Caco-2 (cell line): ENCODE results near the gene CDH13. TPM values are rescaled to one million over a fixed set of nuclear protein-coding genes. Genes with fewer than 3 reads are reported as not detected.

Source experiments
- BruUV-seq: library from RNA; stranded (reverse); fragments of 400-500 nt; replicated peaks from 2 replicates; lab custom pipeline; 2021; lab: Mats Ljungman, UMichigan
- CTCF ChIA-PET: fragments of 300-600 bp; sonication (Branson Sonifier 250); formaldehyde crosslinking; loops from one replicate; lab custom pipeline; 2022; ENCODE audit warnings: antibody characterized with exemption; lab: Charles Lee
- POLR2A ChIA-PET: fragments of 300-600 bp; sonication (Branson Sonifier 250); formaldehyde crosslinking; loops from one replicate; lab custom pipeline; 2022; ENCODE audit warnings: antibody characterized with exemption; lab: Charles Lee
- DNase-seq, 2 experiments: peaks; one replicate each; pipeline versions ENCODE4 v3.0.0 to v3.0.0-alpha.2; 2020 to 2022
- H3K27me3 ChIP-seq: replicated peaks from 2 replicates; pipeline ENCODE4 v1.6.0; 2011; ENCODE audit warnings: low read length; ENCODE audit not compliant: control insufficient read depth, insufficient read depth
- H3K36me3 ChIP-seq: 2 replicates; pipeline ENCODE4 v1.5.1; 2011; ENCODE audit warnings: low read length; ENCODE audit not compliant: control insufficient read depth, insufficient read depth
- H3K4me1 ChIP-seq: fragments of 250-450 bp; sonication (Bioruptor Pico); 2 replicates; pipeline ENCODE4 v1.5.1; 2020; ENCODE audit warnings: mild to moderate bottlenecking
- H3K4me3 ChIP-seq: 2 replicates; pipeline ENCODE4 v1.5.1; 2011; ENCODE audit warnings: low read depth, mild to moderate bottlenecking, control low read depth, low read length
- H3K9me3 ChIP-seq: fragments of 250-450 bp; sonication (Bioruptor Pico); 2 replicates; pipeline ENCODE4 v1.5.1; 2020; ENCODE audit warnings: mild to moderate bottlenecking, moderate library complexity
- H3K27ac Mint-ChIP-seq: one replicate; pipeline ENCODE4 v1.8.0; 2022; ENCODE audit warnings: mixed read lengths; ENCODE audit not compliant: unreplicated experiment
- H3K27me3 Mint-ChIP-seq: one replicate; pipeline ENCODE4 v1.8.0; 2022; ENCODE audit warnings: mixed read lengths; ENCODE audit not compliant: insufficient read depth, unreplicated experiment
- H3K36me3 Mint-ChIP-seq: one replicate; pipeline ENCODE4 v1.8.0; 2022; ENCODE audit warnings: mild to moderate bottlenecking, mixed read lengths; ENCODE audit not compliant: insufficient read depth, unreplicated experiment
- H3K4me1 Mint-ChIP-seq: one replicate; pipeline ENCODE4 v1.8.0; 2022; ENCODE audit warnings: low read depth, mixed read lengths; ENCODE audit not compliant: unreplicated experiment
- H3K4me3 Mint-ChIP-seq: one replicate; pipeline ENCODE4 v1.8.0; 2022; ENCODE audit warnings: mild to moderate bottlenecking, moderate library complexity, mixed read lengths; ENCODE audit not compliant: unreplicated experiment
- H3K9me3 Mint-ChIP-seq: one replicate; pipeline ENCODE4 v1.8.0; 2022; ENCODE audit warnings: mixed read lengths; ENCODE audit not compliant: unreplicated experiment
- CTCF ChIP-seq, 2 experiments: fragments of 200-600 bp in 1 of 2; IDR thresholded peaks; 1 replicate in 1 of 2; 2 replicates in 1 of 2; pipeline versions ENCODE4 v1.5.1 to v1.8.0; 2011 to 2022; ENCODE audit warnings: antibody characterized with exemption in 1 of 2, control low read depth in 1 of 2, inconsistent platforms in 1 of 2, low read depth in 1 of 2, low read length in 1 of 2, mild to moderate bottlenecking in 1 of 2, moderate library complexity in 1 of 2; ENCODE audit not compliant: insufficient read depth in 1 of 2, severe bottlenecking in 1 of 2, unreplicated experiment in 1 of 2
- intact Hi-C: fragments of 100-400 bp; cut with micrococcal nuclease; formaldehyde crosslinking; loops from one replicate; pipeline ENCODE4 v1.10.0; 2022; ENCODE audit not compliant: unreplicated experiment
- total RNA-seq: library from RNA; stranded (reverse); gene quantifications from 2 replicates; pipeline ENCODE4 v1.2.3, GENCODE V29; 2022

Gene CDH13
- total RNA-seq, 1 experiment from 2014 or later, result 2.2 TPM

GRCh38 chr16:82715160-82715559 lies 88.4 kb downstream of the CDH13 start:
- Histone ChIP-seq H3K9me3 (no peaks in the 10 kb centered on the region), H3K4me1 (no peaks in the 10 kb centered on the region), H3K36me3 (no peaks in the 10 kb centered on the region), H3K27me3 (no peaks in the 10 kb centered on the region), H3K4me3 (no peak overlapping the region)
- ChIA-PET CTCF (interaction anchor here (0.6 to 1.1 kb wide), 1 partner anchor 84 kb away, joined by 3 to 11 read pairs; no protein-coding TSS in a partner anchor), POLR2A (no interaction called here)
- peaks cover 7% of the 10 kb centered on the region for H3K27me3 Mint-ChIP-seq
- no peak for DNase-seq
- H3K4me1 Mint-ChIP-seq, result no peaks in the 10 kb centered on the region
- intact Hi-C loops, result loop anchor here (2.0 kb wide), 1 partner anchor 70 kb away; no protein-coding TSS in a partner anchor
- no peaks in the 10 kb centered on the region for H3K36me3 Mint-ChIP-seq
- no peak overlapping the region for H3K4me3 Mint-ChIP-seq
- no peaks in the 10 kb centered on the region for H3K9me3 Mint-ChIP-seq
- no peak for TF ChIP-seq CTCF (IDR thresholded peaks at IDR 0.05; ENCODE audit: insufficient read depth in 1 of 2, low read depth in 1 of 2, low read length in 1 of 2, severe bottlenecking in 1 of 2, unreplicated experiment in 1 of 2)
- BruUV-seq, result no TSS peak
- H3K27ac Mint-ChIP-seq, result no peak overlapping the region

GRCh38 chr16:82715833-82716232 lies 89.1 kb downstream of the CDH13 start:
- Histone ChIP-seq H3K9me3 (no peaks in the 10 kb centered on the region), H3K4me3 (no peak overlapping the region), H3K27me3 (no peaks in the 10 kb centered on the region), H3K4me1 (no peaks in the 10 kb centered on the region), H3K36me3 (no peaks in the 10 kb centered on the region)
- Mint-ChIP-seq H3K27ac (no peak overlapping the region), H3K4me1 (no peaks in the 10 kb centered on the region), H3K36me3 (no peaks in the 10 kb centered on the region), H3K4me3 (no peak overlapping the region), H3K27me3 (peaks cover 7% of the 10 kb centered on the region), H3K9me3 (no peaks in the 10 kb centered on the region)
- no TSS peak for BruUV-seq
- POLR2A ChIA-PET, result no interaction called here
- TF ChIP-seq CTCF (IDR thresholded peaks at IDR 0.05; ENCODE audit: insufficient read depth in 1 of 2, low read depth in 1 of 2, low read length in 1 of 2, severe bottlenecking in 1 of 2, unreplicated experiment in 1 of 2), result no peak
- DNase-seq, result no peak
- intact Hi-C loops, result loop anchor here (2.0 kb wide), 1 partner anchor 71 kb away; no protein-coding TSS in a partner anchor
- CTCF ChIA-PET, result interaction anchor here (0.6 kb wide), 1 partner anchor 85 kb away, joined by 3 read pairs; no protein-coding TSS in a partner anchor

GRCh38 chr16:82716361-82716855 lies 89.6 kb downstream of the CDH13 start:
- Mint-ChIP-seq H3K4me1 (no peaks in the 10 kb centered on the region), H3K36me3 (no peaks in the 10 kb centered on the region), H3K27ac (no peak overlapping the region), H3K9me3 (no peaks in the 10 kb centered on the region), H3K4me3 (no peak overlapping the region), H3K27me3 (peaks cover 7% of the 10 kb centered on the region)
- DNase-seq, result no peak
- BruUV-seq, result no TSS peak
- intact Hi-C loops, result no loop called here
- CTCF ChIA-PET, result interaction anchor here (0.7 kb wide), 1 partner anchor 18 kb away, joined by 14 read pairs; no protein-coding TSS in a partner anchor
- H3K27me3 ChIP-seq, result no peaks in the 10 kb centered on the region
- H3K36me3 ChIP-seq, result no peaks in the 10 kb centered on the region
- no peaks in the 10 kb centered on the region for H3K9me3 ChIP-seq
- H3K4me3 ChIP-seq, result no peak overlapping the region
- no peaks in the 10 kb centered on the region for H3K4me1 ChIP-seq
- TF ChIP-seq CTCF (IDR thresholded peaks at IDR 0.05; ENCODE audit: insufficient read depth in 1 of 2, low read depth in 1 of 2, low read length in 1 of 2, severe bottlenecking in 1 of 2, unreplicated experiment in 1 of 2), result no peak
- POLR2A ChIA-PET, result no interaction called here
